H54 (cell line): ENCODE results near the gene BACH2.
"Not testable (repeated sequence)": the region's sequence is repeated elsewhere in the genome, so short reads cannot be mapped to it uniquely, and the experiment has no call there.

Experiments used
- DNase-seq: peaks from one replicate; pipeline ENCODE4 v3.0.0; 2011; ENCODE audit warnings: low spot score, mixed read lengths; ENCODE audit not compliant: insufficient read length
- FAIRE-seq: peaks from 3 replicates; lab custom pipeline; 2011; peaks lifted over from hg19 to GRCh38; lab: Jason Lieb, UNC
- POLR2A ChIP-seq: IDR thresholded peaks from 2 replicates; pipeline ENCODE4 v1.6.1; 2011; ENCODE audit warnings: low read depth, mild to moderate bottlenecking, low read length

The BACH2 gene

DNA sequence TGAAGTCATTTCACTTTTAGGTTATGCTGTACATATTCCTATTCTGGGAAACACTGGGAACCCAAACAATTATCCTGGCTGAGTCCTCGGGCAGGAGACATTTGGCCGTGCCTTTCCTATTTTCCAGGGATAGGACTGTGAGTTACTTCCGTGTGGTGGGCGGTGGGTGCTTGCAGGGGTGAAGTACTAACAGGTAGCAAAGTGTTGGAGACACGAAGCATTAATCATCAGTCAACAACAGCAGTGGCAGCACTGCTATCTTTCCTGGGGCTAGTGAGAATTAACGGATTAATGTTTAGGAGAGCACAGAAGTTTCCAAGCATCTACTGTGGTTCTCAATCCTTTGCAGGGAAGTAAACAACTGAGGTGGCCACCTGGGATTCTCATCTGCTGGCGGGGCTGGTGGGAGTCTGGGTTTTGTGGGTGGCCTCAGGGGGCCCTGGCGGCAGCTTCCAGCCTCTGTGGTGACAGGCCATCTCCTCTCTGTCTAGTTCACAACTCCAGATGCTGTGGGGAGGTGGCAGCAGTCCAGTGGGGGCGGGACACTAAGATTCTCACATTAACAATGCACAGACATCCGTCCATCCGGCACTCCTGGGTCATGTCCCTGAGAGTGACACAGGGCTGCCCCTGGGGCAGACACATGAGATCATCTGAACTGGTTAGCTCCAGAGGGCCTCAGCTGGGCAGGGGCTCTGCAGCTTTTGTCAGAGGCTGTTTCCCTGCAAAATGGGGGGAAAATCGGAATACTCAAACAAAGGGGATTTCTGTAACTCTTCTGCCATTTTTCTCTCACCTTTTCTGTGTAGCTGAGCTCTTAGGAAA, 311.5 kb downstream of the BACH2 start:
- DNase-seq (no peak), FAIRE-seq (no peak)

DNA sequence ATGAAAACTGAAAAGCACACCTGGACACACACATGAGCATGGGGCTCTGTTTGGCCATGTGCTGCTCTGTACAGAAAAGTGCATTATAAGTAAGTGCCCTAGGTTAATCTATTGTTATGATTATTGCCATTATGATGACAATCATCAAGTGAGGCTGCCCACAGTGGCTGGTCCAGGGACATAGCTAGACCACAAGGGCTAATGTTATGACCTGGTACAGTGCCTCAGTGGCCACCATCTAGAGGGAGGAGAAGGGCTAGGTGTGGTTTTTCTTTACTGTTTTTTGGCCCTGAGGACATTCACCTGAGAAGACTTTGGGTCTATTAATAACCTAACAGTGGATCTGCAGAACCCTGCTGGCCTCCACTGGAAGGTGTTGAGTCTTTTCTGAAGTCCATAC, 316.3 kb downstream of the BACH2 start:
- DNase-seq (no peak), FAIRE-seq (no peak)
- no peak for TF ChIP-seq POLR2A

More for the DNA sequence above, 311.5 kb downstream of the BACH2 start:
- TF ChIP-seq POLR2A = no peak

GRCh38 chr6:89979481-89980119, 317.0 kb downstream of the BACH2 start:
- DNase-seq = no peak
- FAIRE-seq = no peak
- no peak for TF ChIP-seq POLR2A

DNA sequence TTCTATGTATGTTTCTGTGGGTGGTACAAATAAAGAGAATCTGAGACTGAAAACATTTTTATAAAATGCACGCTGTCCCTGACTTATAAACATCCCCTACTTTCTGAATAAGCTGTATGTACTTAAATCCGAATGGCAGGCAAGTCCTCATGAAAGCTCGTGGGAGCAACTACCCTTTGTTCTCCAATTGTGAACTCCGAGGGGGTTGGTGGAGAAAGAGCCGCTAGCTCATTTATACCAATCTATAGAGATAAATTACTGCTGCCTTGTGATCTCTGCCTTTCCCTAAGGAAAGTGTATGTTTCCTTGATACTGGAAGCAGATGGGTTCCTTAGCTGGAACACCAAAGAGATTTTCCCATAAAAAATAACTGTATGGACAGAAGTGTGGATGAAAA, 317.9 kb downstream of the BACH2 start:
- no peak for FAIRE-seq
- no peak for DNase-seq
- no peak for TF ChIP-seq POLR2A

DNA sequence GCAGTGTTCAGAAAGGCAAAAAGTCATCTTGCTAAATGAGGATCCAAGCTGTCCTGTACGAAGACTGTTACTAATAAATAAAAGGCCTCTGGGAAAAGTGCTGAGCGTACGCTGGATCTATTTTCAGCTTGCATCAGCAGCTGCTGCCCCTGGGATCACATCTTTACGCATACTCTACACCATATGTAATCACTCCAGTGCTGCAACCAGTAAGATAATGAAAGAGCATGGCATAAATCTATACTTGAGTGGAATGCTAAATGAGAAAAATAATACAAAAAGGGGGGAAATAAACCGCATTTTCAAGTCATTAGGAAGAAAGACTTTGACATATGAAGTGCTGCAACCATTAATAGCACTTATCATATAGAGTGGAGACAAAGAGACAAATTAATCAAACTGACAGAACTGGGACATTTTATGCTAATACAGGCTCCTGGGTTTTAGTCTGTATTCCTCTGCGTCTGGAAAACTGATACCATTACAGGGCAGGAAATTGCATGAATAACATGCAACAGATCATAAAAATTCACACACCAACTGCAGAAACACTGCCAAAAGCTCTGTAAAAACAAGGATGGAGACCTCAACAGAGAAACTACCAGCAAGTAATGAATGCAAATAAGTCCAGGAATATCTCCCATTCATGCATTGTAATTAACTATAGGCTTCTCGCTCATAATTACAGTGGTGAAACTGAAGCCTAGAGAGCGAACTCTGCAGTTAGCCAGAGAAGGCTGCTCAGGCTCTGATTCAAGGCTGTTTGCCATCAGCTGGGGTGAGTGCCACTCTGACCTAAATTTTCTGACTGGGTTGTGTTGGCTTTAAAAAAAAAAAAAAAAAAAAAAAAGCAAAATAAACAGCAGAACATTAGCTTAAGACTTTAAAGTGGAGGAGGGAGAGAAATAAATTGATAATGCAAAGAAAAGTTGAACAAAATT, 318.6 kb downstream of the BACH2 start:
- FAIRE-seq (no peak), DNase-seq (no peak)
- TF ChIP-seq POLR2A = no peak

- no peak for TF ChIP-seq POLR2A
- FAIRE-seq (no peak), DNase-seq (no peak)
Observed at GRCh38 chr6:89976694-89977020, 320.0 kb downstream of the BACH2 start.

DNA sequence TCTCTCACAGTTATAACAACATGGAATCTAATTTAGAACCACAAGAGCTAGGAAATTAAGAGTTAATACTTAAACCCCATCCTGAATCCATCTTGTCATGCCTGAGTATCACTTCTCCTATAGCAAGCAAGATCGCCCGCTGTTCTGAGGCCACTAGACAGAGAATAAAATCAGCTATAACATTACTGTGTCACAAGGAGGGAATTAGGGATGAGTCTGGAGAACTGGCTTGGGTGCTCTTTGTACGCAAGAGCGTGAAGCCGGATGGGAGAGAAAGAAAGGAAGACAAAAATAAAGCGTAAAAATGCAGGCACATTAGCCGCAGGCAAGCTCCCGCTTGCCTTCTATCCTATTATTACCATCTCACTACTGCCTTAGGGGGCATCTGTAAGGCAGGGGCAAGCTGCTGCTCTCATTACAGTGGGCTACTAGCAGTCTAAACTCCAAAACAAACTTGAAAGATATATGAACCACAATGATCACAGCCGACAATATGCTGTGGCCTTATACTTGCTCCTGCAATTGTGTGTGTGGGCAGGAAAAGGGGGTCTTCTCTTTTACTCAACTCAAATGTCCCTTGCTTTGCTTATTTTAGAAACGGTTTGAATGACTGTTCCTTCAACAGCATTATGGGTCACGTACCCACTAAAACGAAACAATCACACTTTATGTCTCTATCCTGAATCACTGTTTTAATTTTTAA, 320.5 kb downstream of the BACH2 start:
- no peak for DNase-seq
- TF ChIP-seq POLR2A = no peak
- no peak for FAIRE-seq

GRCh38 chr6:89975366-89975765, 321.3 kb downstream of the BACH2 start:
- DNase-seq (no peak), FAIRE-seq (no peak)
- TF ChIP-seq POLR2A = no peak

GRCh38 chr6:89974834-89975233, 321.8 kb downstream of the BACH2 start:
- TF ChIP-seq POLR2A = no peak
- DNase-seq = no peak
- FAIRE-seq = no peak

- no peak for TF ChIP-seq POLR2A
- DNase-seq (no peak), FAIRE-seq (no peak)
Observed at GRCh38 chr6:89972025-89972381, 324.6 kb downstream of the BACH2 start.

- FAIRE-seq, DNase-seq: not testable (repeated sequence)
Observed at GRCh38 chr6:89971338-89972024, 325.2 kb downstream of the BACH2 start.

GRCh38 chr6:89970609-89971337, 325.9 kb downstream of the BACH2 start:
- no peak for DNase-seq
- no peak for FAIRE-seq
- TF ChIP-seq POLR2A = no peak
